Ascending aorta (tissue), 2 donors: ENCODE results near the gene SUSD6. TPM values are rescaled to one million over a fixed set of nuclear protein-coding genes. Genes with fewer than 3 reads are reported as not detected.
"Not testable (repeated sequence)": the region's sequence is repeated elsewhere in the genome, so short reads cannot be mapped to it uniquely, and the experiment has no call there.

ENCODE experiments used
- DNase-seq, 2 donors: peaks; one replicate each; pipeline ENCODE4 v3.0.0-alpha.2; 2019; ENCODE audit warnings: low spot score in 2 of 2
- H3K27ac ChIP-seq, 2 donors: fragments of 200-600 bp; sonication (generic); one replicate each; pipeline ENCODE4 v1.5.1; 2016 to 2017; ENCODE audit warnings: mild to moderate bottlenecking in 1 of 2
- H3K27me3 ChIP-seq: fragments of 200-600 bp; sonication (generic); one replicate; pipeline ENCODE4 v1.5.1; 2017
- H3K36me3 ChIP-seq, 2 donors: fragments of 200-600 bp; sonication (generic); one replicate each; pipeline ENCODE4 v1.5.1; 2016
- H3K4me1 ChIP-seq, 2 donors: fragments of 200-600 bp; sonication (generic); one replicate each; pipeline ENCODE4 v1.5.1; 2016 to 2017; ENCODE audit warnings: mild to moderate bottlenecking in 1 of 2
- H3K4me3 ChIP-seq, 2 donors: fragments of 200-600 bp; sonication (generic); one replicate each; pipeline ENCODE4 v1.5.1; 2016 to 2017; ENCODE audit warnings: mild to moderate bottlenecking in 1 of 2
- H3K9me3 ChIP-seq, 2 donors: fragments of 200-600 bp; sonication (generic); one replicate each; pipeline ENCODE4 v1.5.1; 2016
- CTCF ChIP-seq, 3 experiments: fragments of 200-600 bp in 2 of 3; fragments of 450-650 bp in 1 of 3; sonication (generic) in 2 of 3; IDR thresholded peaks; one replicate each; pipeline ENCODE4 v1.5.1; 2016 to 2019; ENCODE audit warnings: antibody characterized with exemption in 3 of 3, mild to moderate bottlenecking in 1 of 3, moderate library complexity in 1 of 3
- intact Hi-C: fragments of 100-400 bp; cut with DNase I; formaldehyde crosslinking; loops from one replicate; pipeline ENCODE4 v1.15.1; 2023
- total RNA-seq: library from RNA; depleted of rRNA; stranded (reverse); fragments of >200 nt; gene quantifications from one replicate; pipeline ENCODE4 v1.1.0, GENCODE V29; 2016

The SUSD6 gene
- total RNA-seq, 1 donor from 2014 or later, result 23.3 TPM

- no peak for TF ChIP-seq CTCF (IDR thresholded peaks at IDR 0.05)
- DNase-seq, result peak in 1 of 2 donors; percentile 74
- Histone ChIP-seq H3K27ac (no peak overlapping the region), H3K36me3 (no peaks in the 10 kb centered on the region), H3K27me3 (no peaks in the 10 kb centered on the region), H3K9me3 (no peaks in the 10 kb centered on the region), H3K4me1 (peaks cover 0 to 3% of the 10 kb centered on the region in 2 donors), H3K4me3 (peak overlapping the region in 1 of 2 donors; percentile 49)
- intact Hi-C loops, result no loop called here
Measured at GRCh38 chr14:69593018-69593677, 18.2 kb upstream of the SUSD6 start.

GRCh38 chr14:69594846-69595245 is 16.6 kb upstream of the SUSD6 start:
- peaks cover 0 to 3% of the 10 kb centered on the region in 2 donors for H3K4me1 ChIP-seq
- no peaks in the 10 kb centered on the region for H3K27me3 ChIP-seq
- no peak for DNase-seq
- H3K36me3 ChIP-seq, result no peaks in the 10 kb centered on the region
- intact Hi-C loops, result no loop called here
- no peak for TF ChIP-seq CTCF (IDR thresholded peaks at IDR 0.05)
- H3K4me3 ChIP-seq, result no peak overlapping the region
- H3K27ac ChIP-seq, result no peak overlapping the region
- no peaks in the 10 kb centered on the region for H3K9me3 ChIP-seq

GRCh38 chr14:69595336-69595735 is 16.1 kb upstream of the SUSD6 start:
- H3K4me1 ChIP-seq, result peaks cover 0 to 3% of the 10 kb centered on the region in 2 donors
- no peaks in the 10 kb centered on the region for H3K27me3 ChIP-seq
- no peak overlapping the region for H3K4me3 ChIP-seq
- TF ChIP-seq CTCF (IDR thresholded peaks at IDR 0.05), result no peak
- no peak for DNase-seq
- H3K9me3 ChIP-seq, result no peaks in the 10 kb centered on the region
- H3K36me3 ChIP-seq, result no peaks in the 10 kb centered on the region
- intact Hi-C loops, result no loop called here
- H3K27ac ChIP-seq, result no peak overlapping the region

GRCh38 chr14:69599431-69599830 is 12.0 kb upstream of the SUSD6 start:
- H3K27ac ChIP-seq, intact Hi-C loops, H3K27me3 ChIP-seq, H3K4me3 ChIP-seq, H3K9me3 ChIP-seq, H3K36me3 ChIP-seq, DNase-seq, H3K4me1 ChIP-seq: not testable (repeated sequence)

- H3K4me1 ChIP-seq, result no peaks in the 10 kb centered on the region
- no peak for DNase-seq
- no peaks in the 10 kb centered on the region for H3K9me3 ChIP-seq
- TF ChIP-seq CTCF (IDR thresholded peaks at IDR 0.05), result no peak
- no peak overlapping the region for H3K27ac ChIP-seq
- H3K36me3 ChIP-seq, result no peaks in the 10 kb centered on the region
- H3K4me3 ChIP-seq, result no peak overlapping the region
- intact Hi-C loops, result no loop called here
- no peaks in the 10 kb centered on the region for H3K27me3 ChIP-seq
Measured at GRCh38 chr14:69600304-69600891, 11.0 kb upstream of the SUSD6 start.

- TF ChIP-seq CTCF (IDR thresholded peaks at IDR 0.05), result no peak
- no peak overlapping the region for H3K4me3 ChIP-seq
- no peaks in the 10 kb centered on the region for H3K36me3 ChIP-seq
- no peak overlapping the region for H3K27ac ChIP-seq
- no peaks in the 10 kb centered on the region for H3K9me3 ChIP-seq
- no peak for DNase-seq
- intact Hi-C loops, result no loop called here
- H3K4me1 ChIP-seq, result peaks cover 0 to 2% of the 10 kb centered on the region in 2 donors
- H3K27me3 ChIP-seq, result no peaks in the 10 kb centered on the region
Measured at GRCh38 chr14:69605738-69606137, 5.7 kb upstream of the SUSD6 start.
